HG03565 (cell line): Measurements from ENCODE around the gene TTC1.
A peak's percentile ranks its signal among the peaks of the same experiment; 100 is the strongest.
"Not testable (repeated sequence)": the region's sequence is repeated elsewhere in the genome, so short reads cannot be mapped to it uniquely, and the experiment has no call there.

Experiments used
- ATAC-seq: cut with Tn5 transposase; IDR thresholded peaks from one replicate; pipeline ENCODE4 v1.9.1; 2021; ENCODE audit warnings: mild to moderate bottlenecking, moderate library complexity; ENCODE audit not compliant: unreplicated experiment

The TTC1 gene

GRCh38 chr5:160008877-160009590 lies at the start of gene TTC1:
Gene TTC1 (plus strand): TSS chr5:160009139. CDS start chr5:160010529, 1,390 bp downstream.
- ATAC-seq: peak; percentile 99

GRCh38 chr5:159961176-159962160 lies 47.5 kb upstream of the TTC1 start:
- ATAC-seq: no peak

GRCh38 chr5:159962214-159962613 lies 46.7 kb upstream of the TTC1 start:
- ATAC-seq: no peak

GRCh38 chr5:159963935-159964334 lies 45.0 kb upstream of the TTC1 start:
- ATAC-seq: no peak

- no peak for ATAC-seq
These were observed 43.7 kb upstream of the TTC1 start for GRCh38 chr5:159965031-159965837.

GRCh38 chr5:159965838-159966128 lies 43.2 kb upstream of the TTC1 start:
- not testable (repeated sequence) for ATAC-seq

- ATAC-seq: no peak
These were observed 39.0 kb upstream of the TTC1 start for GRCh38 chr5:159969966-159970365.

GRCh38 chr5:159971038-159971437 lies 37.9 kb upstream of the TTC1 start:
- ATAC-seq: no peak

- no peak for ATAC-seq
These were observed 37.4 kb upstream of the TTC1 start for GRCh38 chr5:159971514-159971913.

- no peak for ATAC-seq
These were observed 36.9 kb upstream of the TTC1 start for GRCh38 chr5:159971931-159972461.

GRCh38 chr5:159972538-159973362 lies 36.2 kb upstream of the TTC1 start:
- ATAC-seq: no peak

- no peak for ATAC-seq
These were observed 33.4 kb upstream of the TTC1 start for GRCh38 chr5:159975462-159976019.

GRCh38 chr5:159976921-159977320 lies 32.0 kb upstream of the TTC1 start:
- ATAC-seq: no peak

- ATAC-seq: no peak
These were observed 30.6 kb upstream of the TTC1 start for GRCh38 chr5:159978358-159978757.

- ATAC-seq: no peak
These were observed 26.3 kb upstream of the TTC1 start for GRCh38 chr5:159982421-159983173.

- ATAC-seq: peak; percentile 80
These were observed 21.8 kb upstream of the TTC1 start for GRCh38 chr5:159987031-159987674.

GRCh38 chr5:159990506-159990905 lies 18.4 kb upstream of the TTC1 start:
- ATAC-seq: no peak

GRCh38 chr5:159992566-159992965 lies 16.4 kb upstream of the TTC1 start:
- ATAC-seq: no peak

GRCh38 chr5:159993194-159993593 lies 15.7 kb upstream of the TTC1 start:
- ATAC-seq: no peak
